Measurements from ENCODE around the gene IGSF23.
"Not testable (repeated sequence)": the region's sequence is repeated elsewhere in the genome, so short reads cannot be mapped to it uniquely, and the experiment has no call there.

DNA sequence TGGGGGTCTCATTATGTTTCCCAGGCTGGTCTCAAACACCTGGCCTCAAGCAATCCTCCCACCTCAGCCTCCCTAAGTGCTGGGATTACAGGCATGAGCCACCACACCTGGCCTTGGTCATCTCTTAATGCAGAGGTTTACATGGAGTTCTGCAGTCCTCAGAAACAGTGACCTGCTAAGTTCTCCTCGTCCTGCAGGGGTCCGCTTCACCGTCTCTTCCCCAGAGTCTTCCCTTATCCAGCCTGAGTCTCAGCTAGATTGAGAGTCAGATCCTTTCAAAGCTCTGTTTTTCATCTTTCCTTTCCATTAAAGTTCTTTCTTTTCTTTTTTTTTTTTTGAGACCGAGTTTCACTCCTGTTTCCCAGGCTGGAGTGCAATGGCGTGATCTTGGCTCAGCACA lies 2.9 kb upstream of the IGSF23 start:
- TF ChIP-seq, protein P1, sequence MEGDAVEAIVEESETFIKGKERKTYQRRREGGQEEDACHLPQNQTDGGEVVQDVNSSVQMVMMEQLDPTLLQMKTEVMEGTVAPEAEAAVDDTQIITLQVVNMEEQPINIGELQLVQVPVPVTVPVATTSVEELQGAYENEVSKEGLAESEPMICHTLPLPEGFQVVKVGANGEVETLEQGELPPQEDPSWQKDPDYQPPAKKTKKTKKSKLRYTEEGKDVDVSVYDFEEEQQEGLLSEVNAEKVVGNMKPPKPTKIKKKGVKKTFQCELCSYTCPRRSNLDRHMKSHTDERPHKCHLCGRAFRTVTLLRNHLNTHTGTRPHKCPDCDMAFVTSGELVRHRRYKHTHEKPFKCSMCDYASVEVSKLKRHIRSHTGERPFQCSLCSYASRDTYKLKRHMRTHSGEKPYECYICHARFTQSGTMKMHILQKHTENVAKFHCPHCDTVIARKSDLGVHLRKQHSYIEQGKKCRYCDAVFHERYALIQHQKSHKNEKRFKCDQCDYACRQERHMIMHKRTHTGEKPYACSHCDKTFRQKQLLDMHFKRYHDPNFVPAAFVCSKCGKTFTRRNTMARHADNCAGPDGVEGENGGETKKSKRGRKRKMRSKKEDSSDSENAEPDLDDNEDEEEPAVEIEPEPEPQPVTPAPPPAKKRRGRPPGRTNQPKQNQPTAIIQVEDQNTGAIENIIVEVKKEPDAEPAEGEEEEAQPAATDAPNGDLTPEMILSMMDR (IDR thresholded peaks at IDR 0.05 in 4 of 5, conservative IDR thresholded peaks at IDR 0.05 in 1 of 5), result not testable (repeated sequence)
- not testable (repeated sequence) for TF ChIP-seq POLR2A (IDR thresholded peaks at IDR 0.05)

Measured in gastrocnemius medialis (tissue), 4 donors.